SK-N-SH treated with all-trans-retinoic acid at 6 μM for 48 hours (cell line): ENCODE data around the gene SLC30A9.

Experiments used
- ATAC-seq: fragments of 200-7000 bp; cut with Tn5 transposase; 3 replicates; pipeline ENCODE4 v1.9.1; 2020; ENCODE audit warnings: mild to moderate bottlenecking, moderate library complexity
- ARNTL ChIP-seq: fragments of 450-650 bp; formaldehyde crosslinking; IDR thresholded peaks from 2 replicates; pipeline ENCODE4 v1.5.0; 2020; ENCODE audit warnings: low read depth, mild to moderate bottlenecking, moderate library complexity, borderline replicate concordance
- BACH2 ChIP-seq: fragments of 250-450 bp; sonication (Bioruptor Pico); IDR thresholded peaks from 2 replicates; pipeline ENCODE4 v1.9.0; 2021; ENCODE audit warnings: mild to moderate bottlenecking, borderline replicate concordance
- CSDC2 ChIP-seq: fragments of 250-450 bp; sonication (Bioruptor Pico); IDR thresholded peaks from 2 replicates; pipeline ENCODE4 v1.5.0; 2020; ENCODE audit warnings: mild to moderate bottlenecking, moderate library complexity
- ESRRG ChIP-seq: fragments of 250-450 bp; sonication (Bioruptor Pico); IDR thresholded peaks from 2 replicates; pipeline ENCODE4 v1.6.1; 2021; ENCODE audit warnings: mild to moderate bottlenecking
- GLIS3 ChIP-seq: fragments of 250-450 bp; sonication (Bioruptor Pico); IDR thresholded peaks from 2 replicates; pipeline ENCODE4 v1.5.0; 2020; ENCODE audit warnings: mild to moderate bottlenecking, moderate library complexity
- ISL1 ChIP-seq: fragments of 250-450 bp; sonication (Bioruptor Pico); IDR thresholded peaks from 2 replicates; pipeline ENCODE4 v2.1.2; 2022; ENCODE audit warnings: mild to moderate bottlenecking, moderate library complexity
- OSR1 ChIP-seq: fragments of 250-450 bp; sonication (Bioruptor Pico); IDR thresholded peaks from 2 replicates; pipeline ENCODE4 v1.8.0; 2022; ENCODE audit warnings: moderate library complexity, mild to moderate bottlenecking, inconsistent platforms
- PPARA ChIP-seq: fragments of 250-450 bp; sonication (Bioruptor Pico); IDR thresholded peaks from 2 replicates; pipeline ENCODE4 v1.5.0; 2020; ENCODE audit warnings: mild to moderate bottlenecking, borderline replicate concordance
- SNAI2 ChIP-seq: fragments of 250-450 bp; sonication (Bioruptor Pico); IDR thresholded peaks from 2 replicates; pipeline ENCODE4 v1.5.0; 2020; ENCODE audit warnings: mild to moderate bottlenecking, moderate library complexity
- TCF4 ChIP-seq: fragments of 250-450 bp; sonication (Bioruptor Pico); IDR thresholded peaks from 2 replicates; pipeline ENCODE4 v1.8.0; 2021; ENCODE audit warnings: mild to moderate bottlenecking, moderate library complexity, borderline replicate concordance
- TOX ChIP-seq: fragments of 250-450 bp; sonication (Bioruptor Pico); IDR thresholded peaks from 2 replicates; pipeline ENCODE4 v1.8.0; 2021; ENCODE audit warnings: mild to moderate bottlenecking, moderate library complexity, borderline replicate concordance
- ZC3H10 ChIP-seq: fragments of 250-450 bp; sonication (Bioruptor Pico); IDR thresholded peaks from 2 replicates; pipeline ENCODE4 v1.5.1; 2021; ENCODE audit warnings: mild to moderate bottlenecking, moderate library complexity
- ZFP3 ChIP-seq: fragments of 250-450 bp; sonication (Bioruptor Pico); IDR thresholded peaks from 2 replicates; pipeline ENCODE4 v1.5.0; 2020; ENCODE audit warnings: mild to moderate bottlenecking, moderate library complexity
- ZFP30 ChIP-seq: fragments of 450-650 bp; formaldehyde crosslinking; IDR thresholded peaks from 2 replicates; pipeline ENCODE4 v1.5.0; 2022; ENCODE audit warnings: mild to moderate bottlenecking, moderate library complexity
- ZNF565 ChIP-seq: fragments of 450-650 bp; formaldehyde crosslinking; conservative IDR thresholded peaks from 2 replicates; pipeline ENCODE4 v1.5.0; 2020; ENCODE audit warnings: low read depth, mild to moderate bottlenecking, moderate library complexity
- ZNF70 ChIP-seq: fragments of 450-650 bp; formaldehyde crosslinking; IDR thresholded peaks from 2 replicates; pipeline ENCODE4 v1.5.0; 2020; ENCODE audit warnings: mild to moderate bottlenecking, moderate library complexity
- ZNF8 ChIP-seq: fragments of 450-650 bp; formaldehyde crosslinking; IDR thresholded peaks from 2 replicates; pipeline ENCODE4 v1.5.0; 2020; ENCODE audit warnings: mild to moderate bottlenecking, moderate library complexity
- TF ChIP-seq, protein P1 (sequence below): fragments of 250-450 bp; sonication (Bioruptor Pico); IDR thresholded peaks from 2 replicates; pipeline ENCODE4 v1.5.1; 2020; ENCODE audit warnings: low read depth, mild to moderate bottlenecking, moderate library complexity
- TF ChIP-seq, protein P2 (sequence below): fragments of 250-450 bp; sonication (Bioruptor Pico); IDR thresholded peaks from 2 replicates; pipeline ENCODE4 v1.8.0; 2021; ENCODE audit warnings: low read depth, mild to moderate bottlenecking, moderate library complexity, borderline replicate concordance
- TF ChIP-seq, protein P3 (sequence below): fragments of 250-450 bp; sonication (Bioruptor Pico); IDR thresholded peaks from 2 replicates; pipeline ENCODE4 v1.5.0; 2020; ENCODE audit warnings: mild to moderate bottlenecking, moderate library complexity
- TF ChIP-seq, protein P4 (sequence below): fragments of 250-450 bp; sonication (Bioruptor Pico); IDR thresholded peaks from 2 replicates; pipeline ENCODE4 v1.5.1; 2021; ENCODE audit warnings: mild to moderate bottlenecking, moderate library complexity
- TF ChIP-seq, protein P5 (sequence below): fragments of 250-450 bp; sonication (Bioruptor Pico); IDR thresholded peaks from 2 replicates; pipeline ENCODE4 v1.8.0; 2020; ENCODE audit warnings: mild to moderate bottlenecking, moderate library complexity, borderline replicate concordance

SLC30A9 gene

DNA sequence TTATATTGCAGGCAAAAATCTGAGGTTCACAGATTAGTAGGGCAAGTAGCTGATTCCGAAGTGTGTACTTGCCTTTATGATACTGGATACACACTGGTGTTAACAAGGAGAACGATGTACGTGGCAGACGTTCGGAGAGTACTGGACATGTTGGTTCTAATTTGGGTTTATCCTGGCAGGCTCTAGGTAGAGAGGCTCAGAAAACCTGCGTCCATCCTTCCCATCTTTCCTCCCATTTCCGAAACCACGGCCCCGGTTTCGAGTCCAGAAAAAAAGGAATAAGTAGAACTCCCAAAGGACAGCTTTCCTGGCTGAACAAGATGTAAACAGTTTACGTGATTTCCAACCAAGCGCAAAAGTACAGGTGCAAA, 351 bp upstream of the SLC30A9 start:
- TF ChIP-seq ESRRG (CRISPR knock-in tag) (no peak), ZNF8 (no peak), GLIS3 (CRISPR knock-in tag) (no peak), OSR1 (CRISPR knock-in tag) (no peak), ISL1 (CRISPR knock-in tag) (no peak), TOX (CRISPR knock-in tag) (no peak), SNAI2 (CRISPR knock-in tag) (no peak), TCF4 (no peak), PPARA (CRISPR knock-in tag) (no peak), CSDC2 (CRISPR knock-in tag) (no peak), ZFP30 (CRISPR knock-in tag) (no peak)
- TF ChIP-seq, protein P1, sequence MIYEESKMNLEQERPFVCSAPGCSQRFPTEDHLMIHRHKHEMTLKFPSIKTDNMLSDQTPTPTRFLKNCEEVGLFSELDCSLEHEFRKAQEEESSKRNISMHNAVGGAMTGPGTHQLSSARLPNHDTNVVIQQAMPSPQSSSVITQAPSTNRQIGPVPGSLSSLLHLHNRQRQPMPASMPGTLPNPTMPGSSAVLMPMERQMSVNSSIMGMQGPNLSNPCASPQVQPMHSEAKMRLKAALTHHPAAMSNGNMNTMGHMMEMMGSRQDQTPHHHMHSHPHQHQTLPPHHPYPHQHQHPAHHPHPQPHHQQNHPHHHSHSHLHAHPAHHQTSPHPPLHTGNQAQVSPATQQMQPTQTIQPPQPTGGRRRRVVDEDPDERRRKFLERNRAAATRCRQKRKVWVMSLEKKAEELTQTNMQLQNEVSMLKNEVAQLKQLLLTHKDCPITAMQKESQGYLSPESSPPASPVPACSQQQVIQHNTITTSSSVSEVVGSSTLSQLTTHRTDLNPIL (CRISPR knock-in tag) = no peak
- TF ChIP-seq, protein P2, sequence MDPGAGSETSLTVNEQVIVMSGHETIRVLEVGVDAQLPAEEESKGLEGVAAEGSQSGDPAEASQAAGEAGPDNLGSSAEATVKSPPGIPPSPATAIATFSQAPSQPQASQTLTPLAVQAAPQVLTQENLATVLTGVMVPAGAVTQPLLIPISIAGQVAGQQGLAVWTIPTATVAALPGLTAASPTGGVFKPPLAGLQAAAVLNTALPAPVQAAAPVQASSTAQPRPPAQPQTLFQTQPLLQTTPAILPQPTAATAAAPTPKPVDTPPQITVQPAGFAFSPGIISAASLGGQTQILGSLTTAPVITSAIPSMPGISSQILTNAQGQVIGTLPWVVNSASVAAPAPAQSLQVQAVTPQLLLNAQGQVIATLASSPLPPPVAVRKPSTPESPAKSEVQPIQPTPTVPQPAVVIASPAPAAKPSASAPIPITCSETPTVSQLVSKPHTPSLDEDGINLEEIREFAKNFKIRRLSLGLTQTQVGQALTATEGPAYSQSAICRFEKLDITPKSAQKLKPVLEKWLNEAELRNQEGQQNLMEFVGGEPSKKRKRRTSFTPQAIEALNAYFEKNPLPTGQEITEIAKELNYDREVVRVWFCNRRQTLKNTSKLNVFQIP (CRISPR knock-in tag) = no peak
- ATAC-seq = peak; percentile 45

DNA sequence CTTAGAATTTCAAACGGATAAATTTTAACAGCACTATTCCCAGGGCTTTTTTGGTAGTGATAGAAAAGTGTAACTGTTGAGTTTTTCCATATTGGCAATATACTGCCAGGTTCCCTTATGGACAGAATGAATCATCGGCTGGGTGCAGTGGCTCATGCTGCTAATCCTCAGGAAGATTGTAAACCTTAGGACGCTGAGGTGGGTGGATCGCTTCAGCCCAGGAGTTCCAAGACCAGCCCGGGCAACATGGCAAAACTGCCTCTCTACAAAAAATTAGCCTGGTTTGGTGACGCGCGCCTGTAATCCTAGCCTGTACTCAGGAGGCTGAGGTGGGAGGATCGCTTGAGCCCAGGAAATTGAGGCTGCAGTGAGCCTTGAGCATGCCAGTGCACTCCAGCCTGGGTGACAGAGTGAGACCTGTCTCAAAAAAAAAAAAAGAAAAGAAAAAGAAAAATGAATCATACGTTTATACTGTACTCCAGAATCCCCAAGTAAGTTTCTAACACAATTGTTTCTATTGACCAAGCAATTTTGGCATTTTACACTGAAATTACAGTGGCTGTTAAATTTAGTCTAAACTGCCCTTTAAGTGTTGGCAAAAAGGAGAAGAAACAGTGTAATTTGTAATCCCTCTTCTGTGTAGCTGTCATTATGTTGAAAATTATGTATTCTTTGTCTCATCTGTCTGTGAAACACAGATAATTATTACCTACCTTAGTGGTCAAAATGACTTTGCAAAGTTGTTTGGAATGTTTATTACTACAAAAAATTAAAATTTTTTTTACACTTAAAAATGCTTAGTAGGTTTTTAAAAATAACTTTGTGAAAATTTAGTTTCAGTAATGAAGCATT, 1.8 kb downstream of the SLC30A9 start:
- ATAC-seq = no peak
- TF ChIP-seq ISL1 (CRISPR knock-in tag) (no peak), SNAI2 (CRISPR knock-in tag) (no peak)

DNA sequence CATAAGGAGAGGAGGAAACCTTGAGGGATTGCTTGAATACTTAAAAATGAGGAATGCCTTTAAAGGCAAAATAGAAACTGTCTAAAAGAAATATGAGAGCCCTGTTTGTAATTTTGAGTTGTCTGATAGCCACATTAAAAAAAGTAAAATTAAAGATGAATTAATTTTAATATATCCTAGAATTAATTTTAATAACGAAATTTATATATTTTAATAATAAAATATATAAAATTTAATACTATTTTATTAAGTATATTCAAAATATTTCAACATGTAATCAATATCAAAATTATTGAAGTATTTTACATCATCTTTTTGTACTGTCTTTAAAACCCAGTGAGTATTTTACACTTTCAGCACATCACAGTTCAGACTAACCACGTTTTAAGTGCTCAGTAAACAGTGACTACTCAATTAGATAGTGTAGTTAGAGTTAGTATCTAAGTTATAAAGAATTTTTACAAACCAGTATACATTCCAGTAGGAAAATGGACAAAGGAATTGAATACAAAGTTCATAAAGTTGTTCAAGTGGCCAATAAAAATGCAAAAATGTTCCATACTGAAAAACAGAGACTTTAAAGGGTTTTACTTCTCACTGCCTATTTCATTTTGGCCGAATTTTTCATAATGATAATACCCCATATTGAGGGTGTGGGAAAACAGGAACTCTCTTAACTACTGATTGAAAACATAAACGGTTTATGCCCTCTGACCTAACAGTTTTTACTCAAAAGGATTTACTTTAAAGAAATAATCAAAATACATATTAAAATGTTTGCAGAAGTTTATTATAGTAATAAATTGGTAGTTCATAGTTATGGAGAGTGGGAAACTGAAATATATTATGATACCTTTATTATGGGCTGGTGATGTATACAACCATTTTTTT, 2.9 kb downstream of the SLC30A9 start:
- no peak for ATAC-seq
- TF ChIP-seq, protein P2 (CRISPR knock-in tag) = no peak
- TF ChIP-seq, protein P3, sequence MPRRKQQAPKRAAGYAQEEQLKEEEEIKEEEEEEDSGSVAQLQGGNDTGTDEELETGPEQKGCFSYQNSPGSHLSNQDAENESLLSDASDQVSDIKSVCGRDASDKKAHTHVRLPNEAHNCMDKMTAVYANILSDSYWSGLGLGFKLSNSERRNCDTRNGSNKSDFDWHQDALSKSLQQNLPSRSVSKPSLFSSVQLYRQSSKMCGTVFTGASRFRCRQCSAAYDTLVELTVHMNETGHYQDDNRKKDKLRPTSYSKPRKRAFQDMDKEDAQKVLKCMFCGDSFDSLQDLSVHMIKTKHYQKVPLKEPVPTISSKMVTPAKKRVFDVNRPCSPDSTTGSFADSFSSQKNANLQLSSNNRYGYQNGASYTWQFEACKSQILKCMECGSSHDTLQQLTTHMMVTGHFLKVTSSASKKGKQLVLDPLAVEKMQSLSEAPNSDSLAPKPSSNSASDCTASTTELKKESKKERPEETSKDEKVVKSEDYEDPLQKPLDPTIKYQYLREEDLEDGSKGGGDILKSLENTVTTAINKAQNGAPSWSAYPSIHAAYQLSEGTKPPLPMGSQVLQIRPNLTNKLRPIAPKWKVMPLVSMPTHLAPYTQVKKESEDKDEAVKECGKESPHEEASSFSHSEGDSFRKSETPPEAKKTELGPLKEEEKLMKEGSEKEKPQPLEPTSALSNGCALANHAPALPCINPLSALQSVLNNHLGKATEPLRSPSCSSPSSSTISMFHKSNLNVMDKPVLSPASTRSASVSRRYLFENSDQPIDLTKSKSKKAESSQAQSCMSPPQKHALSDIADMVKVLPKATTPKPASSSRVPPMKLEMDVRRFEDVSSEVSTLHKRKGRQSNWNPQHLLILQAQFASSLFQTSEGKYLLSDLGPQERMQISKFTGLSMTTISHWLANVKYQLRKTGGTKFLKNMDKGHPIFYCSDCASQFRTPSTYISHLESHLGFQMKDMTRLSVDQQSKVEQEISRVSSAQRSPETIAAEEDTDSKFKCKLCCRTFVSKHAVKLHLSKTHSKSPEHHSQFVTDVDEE (CRISPR knock-in tag) = no peak
- TF ChIP-seq ZFP3 (CRISPR knock-in tag) = no peak
- no peak for TF ChIP-seq ZNF8
- no peak for TF ChIP-seq ARNTL (CRISPR knock-in tag)
- TF ChIP-seq TCF4 = no peak
- TF ChIP-seq ZFP30 (CRISPR knock-in tag) = no peak
- no peak for TF ChIP-seq ZNF70 (CRISPR knock-in tag)
- no peak for TF ChIP-seq ESRRG (CRISPR knock-in tag)
- no peak for TF ChIP-seq ZC3H10 (CRISPR knock-in tag)
- no peak for TF ChIP-seq CSDC2 (CRISPR knock-in tag)
- no peak for TF ChIP-seq BACH2
- no peak for TF ChIP-seq ZNF565 (CRISPR knock-in tag)
- TF ChIP-seq, protein P4, sequence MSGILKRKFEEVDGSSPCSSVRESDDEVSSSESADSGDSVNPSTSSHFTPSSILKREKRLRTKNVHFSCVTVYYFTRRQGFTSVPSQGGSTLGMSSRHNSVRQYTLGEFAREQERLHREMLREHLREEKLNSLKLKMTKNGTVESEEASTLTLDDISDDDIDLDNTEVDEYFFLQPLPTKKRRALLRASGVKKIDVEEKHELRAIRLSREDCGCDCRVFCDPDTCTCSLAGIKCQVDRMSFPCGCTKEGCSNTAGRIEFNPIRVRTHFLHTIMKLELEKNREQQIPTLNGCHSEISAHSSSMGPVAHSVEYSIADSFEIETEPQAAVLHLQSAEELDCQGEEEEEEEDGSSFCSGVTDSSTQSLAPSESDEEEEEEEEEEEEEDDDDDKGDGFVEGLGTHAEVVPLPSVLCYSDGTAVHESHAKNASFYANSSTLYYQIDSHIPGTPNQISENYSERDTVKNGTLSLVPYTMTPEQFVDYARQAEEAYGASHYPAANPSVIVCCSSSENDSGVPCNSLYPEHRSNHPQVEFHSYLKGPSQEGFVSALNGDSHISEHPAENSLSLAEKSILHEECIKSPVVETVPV (CRISPR knock-in tag) = no peak
- no peak for TF ChIP-seq SNAI2 (CRISPR knock-in tag)
- TF ChIP-seq, protein P5, sequence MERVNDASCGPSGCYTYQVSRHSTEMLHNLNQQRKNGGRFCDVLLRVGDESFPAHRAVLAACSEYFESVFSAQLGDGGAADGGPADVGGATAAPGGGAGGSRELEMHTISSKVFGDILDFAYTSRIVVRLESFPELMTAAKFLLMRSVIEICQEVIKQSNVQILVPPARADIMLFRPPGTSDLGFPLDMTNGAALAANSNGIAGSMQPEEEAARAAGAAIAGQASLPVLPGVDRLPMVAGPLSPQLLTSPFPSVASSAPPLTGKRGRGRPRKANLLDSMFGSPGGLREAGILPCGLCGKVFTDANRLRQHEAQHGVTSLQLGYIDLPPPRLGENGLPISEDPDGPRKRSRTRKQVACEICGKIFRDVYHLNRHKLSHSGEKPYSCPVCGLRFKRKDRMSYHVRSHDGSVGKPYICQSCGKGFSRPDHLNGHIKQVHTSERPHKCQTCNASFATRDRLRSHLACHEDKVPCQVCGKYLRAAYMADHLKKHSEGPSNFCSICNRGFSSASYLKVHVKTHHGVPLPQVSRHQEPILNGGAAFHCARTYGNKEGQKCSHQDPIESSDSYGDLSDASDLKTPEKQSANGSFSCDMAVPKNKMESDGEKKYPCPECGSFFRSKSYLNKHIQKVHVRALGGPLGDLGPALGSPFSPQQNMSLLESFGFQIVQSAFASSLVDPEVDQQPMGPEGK (CRISPR knock-in tag) = no peak
